Fibroblast of lung (primary cell): ENCODE results near the gene PCDHGB5. TPM values are rescaled to one million over a fixed set of nuclear protein-coding genes. Genes with fewer than 3 reads are reported as not detected.

Experiments used
- DNase-seq, 2 donors: peaks; one replicate each; pipeline versions ENCODE4 v3.0.0 to v3.0.0-alpha.2; 2010; ENCODE audit warnings: low read depth in 2 of 2
- H2AFZ ChIP-seq: 2 replicates; pipeline ENCODE4 v1.5.1; 2012; ENCODE audit warnings: low read length, control low read depth, inconsistent platforms
- H3K27ac ChIP-seq: 2 replicates; pipeline ENCODE4 v1.5.1; 2011; ENCODE audit warnings: low read length, control low read depth; ENCODE audit not compliant: insufficient read depth
- H3K27me3 ChIP-seq: 2 replicates; pipeline ENCODE4 v1.5.1; 2011; ENCODE audit warnings: mild to moderate bottlenecking, low read length; ENCODE audit not compliant: control insufficient read depth, insufficient read depth
- H3K36me3 ChIP-seq: 2 replicates; pipeline ENCODE4 v1.5.1; 2011; ENCODE audit warnings: low read length; ENCODE audit not compliant: control insufficient read depth, insufficient read depth
- H3K4me1 ChIP-seq: 2 replicates; pipeline ENCODE4 v1.5.1; 2011; ENCODE audit warnings: low read length; ENCODE audit not compliant: control insufficient read depth, insufficient read depth; ENCODE audit errors: extremely low read depth
- H3K4me2 ChIP-seq: 2 replicates; pipeline ENCODE4 v1.5.1; 2011; ENCODE audit warnings: low read length, control low read depth; ENCODE audit not compliant: insufficient read depth; ENCODE audit errors: extremely low read depth
- H3K4me3 ChIP-seq, 4 experiments: fragments of 200-600 bp in 1 of 4; sonication (generic) in 1 of 4; replicated peaks in 1 of 4; 2 replicates each; pipeline ENCODE4 v1.5.1; 2011 to 2016; ENCODE audit warnings: low read length in 4 of 4, low read depth in 3 of 4, mild to moderate bottlenecking in 3 of 4, control low read depth in 2 of 4, inconsistent platforms in 1 of 4, mixed read lengths in 1 of 4; ENCODE audit not compliant: insufficient read depth in 1 of 4; ENCODE audit errors: control extremely low read depth in 1 of 4
- H3K79me2 ChIP-seq: 2 replicates; pipeline ENCODE4 v1.5.1; 2012; ENCODE audit warnings: mild to moderate bottlenecking, low read length, inconsistent platforms; ENCODE audit not compliant: control insufficient read depth, insufficient read depth
- H3K9ac ChIP-seq: 2 replicates; pipeline ENCODE4 v1.5.1; 2011; ENCODE audit warnings: mild to moderate bottlenecking, low read length, control low read depth; ENCODE audit not compliant: insufficient read depth
- H3K9me3 ChIP-seq: 2 replicates; pipeline ENCODE4 v1.5.1; 2012; ENCODE audit warnings: low read depth, low read length; ENCODE audit not compliant: control insufficient read depth, insufficient read depth
- H4K20me1 ChIP-seq: 2 replicates; pipeline ENCODE4 v1.5.1; 2011; ENCODE audit warnings: low read length; ENCODE audit not compliant: control insufficient read depth, insufficient read depth; ENCODE audit errors: extremely low read depth
- CTCF ChIP-seq, 2 donors: IDR thresholded peaks in 1 of 2; conservative IDR thresholded peaks in 1 of 2; 1 replicate in 1 of 2; 2 replicates in 1 of 2; pipeline ENCODE4 v1.5.1; 2011 to 2012; ENCODE audit warnings: low read length in 2 of 2, control low read depth in 1 of 2, inconsistent platforms in 1 of 2, low read depth in 1 of 2, mild to moderate bottlenecking in 1 of 2
- EZH2 ChIP-seq: IDR thresholded peaks from 2 replicates; pipeline ENCODE4 v1.5.1; 2012; ENCODE audit warnings: low read length, control low read depth, mild to moderate bottlenecking; ENCODE audit errors: missing control alignments
- polyA plus RNA-seq, 2 donors: library from polyadenylated mRNA; depleted of rRNA in 1 of 2; stranded (reverse) in 1 of 2; unstranded in 1 of 2; fragments of >200 nt; gene quantifications; 2 replicates each; pipeline ENCODE4 v1.2.1, GENCODE V29; 2011 to 2012; ENCODE audit warnings: missing spikeins in 1 of 2
- total RNA-seq: library from RNA; depleted of rRNA; stranded (reverse); fragments of >200 nt; gene quantifications from 2 replicates; pipeline ENCODE4 v1.2.1, GENCODE V29; 2014

Gene PCDHGB5
- total and polyA plus RNA-seq, 2 donors (not counting 1 experiment from before 2014, with no cell fraction given): 19.6 to 21.5 TPM

DNA sequence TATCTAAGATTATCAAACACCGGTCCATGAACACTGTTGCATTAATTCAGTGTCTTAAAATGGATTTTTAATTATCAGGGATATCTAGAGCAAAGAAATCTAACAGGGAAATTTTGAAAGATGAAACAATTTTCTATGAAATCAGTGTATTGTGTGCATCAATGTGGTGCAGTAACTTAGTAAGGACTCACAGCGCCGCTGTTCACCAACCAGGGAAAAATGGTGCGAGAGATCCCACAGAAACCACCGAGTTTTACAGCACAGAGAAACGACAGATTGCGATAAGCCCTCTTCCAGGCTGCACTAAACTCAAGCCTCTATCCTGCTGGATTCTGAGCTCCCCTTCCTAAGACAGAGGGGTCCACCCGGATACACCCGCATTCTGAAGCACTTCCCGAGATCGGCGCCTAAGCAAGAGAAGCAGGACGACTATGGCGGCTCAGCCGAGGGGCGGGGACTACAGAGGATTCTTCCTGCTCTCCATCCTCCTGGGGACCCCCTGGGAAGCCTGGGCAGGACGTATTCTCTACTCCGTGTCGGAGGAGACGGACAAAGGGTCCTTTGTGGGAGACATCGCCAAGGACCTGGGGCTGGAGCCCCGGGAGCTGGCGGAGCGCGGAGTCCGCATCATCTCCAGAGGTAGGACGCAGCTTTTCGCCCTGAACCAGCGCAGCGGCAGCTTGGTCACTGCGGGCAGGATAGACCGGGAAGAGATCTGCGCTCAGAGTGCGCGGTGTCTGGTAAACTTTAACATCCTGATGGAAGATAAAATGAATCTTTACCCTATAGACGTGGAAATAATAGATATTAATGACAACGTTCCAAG lies 15.1 kb upstream of the PCDHGB5 start, which contains the start of gene PCDHGA7:
Gene PCDHGA7 (plus strand): TSS at position 274 of the 826 bp plus-strand sequence. CDS start 158 bp downstream, at position 432.
- Histone ChIP-seq H2AFZ (peak within 1 kb of the TSS; percentile 67), H3K36me3 (no peaks in the 10 kb centered on the region), H4K20me1 (no peaks in the 10 kb centered on the region), H3K79me2 (no peaks in the 10 kb centered on the region), H3K4me3 (peak within 1 kb of the TSS; percentile 62 to 76 (median 63)), H3K9ac (no peak within 1 kb of the TSS), H3K27me3 (no peaks in the 10 kb centered on the region), H3K27ac (no peak within 1 kb of the TSS), H3K9me3 (peaks cover 2% of the 10 kb centered on the region), H3K4me1 (no peaks in the 10 kb centered on the region), H3K4me2 (peak within 1 kb of the TSS; percentile 76)
- peak; percentile 48 to 54 for DNase-seq
- no peak for TF ChIP-seq EZH2
- peak; percentile 51 for TF ChIP-seq CTCF (conservative IDR thresholded peaks at IDR 0.05 in 1 of 2, IDR thresholded peaks at IDR 0.05 in 1 of 2; ENCODE audit: low read depth in 1 of 2, low read length in 2 of 2)

GRCh38 chr5:141383345-141383744 lies 14.4 kb upstream of the PCDHGB5 start:
- H3K9me3 ChIP-seq: peaks cover 2% of the 10 kb centered on the region
- H3K27me3 ChIP-seq: no peaks in the 10 kb centered on the region
- peak overlapping the region; percentile 62 to 76 (median 63) for H3K4me3 ChIP-seq
- H3K79me2 ChIP-seq: no peaks in the 10 kb centered on the region
- no peak overlapping the region for H3K9ac ChIP-seq
- no peak overlapping the region for H3K27ac ChIP-seq
- no peak for DNase-seq
- H2AFZ ChIP-seq: no peak overlapping the region
- TF ChIP-seq EZH2: no peak
- TF ChIP-seq CTCF (conservative IDR thresholded peaks at IDR 0.05 in 1 of 2, IDR thresholded peaks at IDR 0.05 in 1 of 2; ENCODE audit: low read depth in 1 of 2, low read length in 2 of 2): no peak
- no peaks in the 10 kb centered on the region for H4K20me1 ChIP-seq
- H3K36me3 ChIP-seq: no peaks in the 10 kb centered on the region
- H3K4me2 ChIP-seq: peak overlapping the region; percentile 44
- H3K4me1 ChIP-seq: no peaks in the 10 kb centered on the region

- Histone ChIP-seq H3K27ac (no peak overlapping the region), H3K9me3 (peaks cover 2% of the 10 kb centered on the region), H2AFZ (no peak overlapping the region), H4K20me1 (no peaks in the 10 kb centered on the region), H3K4me1 (no peaks in the 10 kb centered on the region), H3K4me2 (no peak overlapping the region), H3K79me2 (no peaks in the 10 kb centered on the region), H3K9ac (no peak overlapping the region), H3K27me3 (no peaks in the 10 kb centered on the region), H3K4me3 (no peak overlapping the region), H3K36me3 (no peaks in the 10 kb centered on the region)
- no peak for DNase-seq
- TF ChIP-seq CTCF (conservative IDR thresholded peaks at IDR 0.05 in 1 of 2, IDR thresholded peaks at IDR 0.05 in 1 of 2; ENCODE audit: low read depth in 1 of 2, low read length in 2 of 2) (no peak), EZH2 (no peak)
These were observed 13.1 kb upstream of the PCDHGB5 start for GRCh38 chr5:141384471-141385267.
